Measurements from ENCODE around the gene DNAJC16.

GRCh38 chr1:15618655-15619525 is 92.2 kb downstream of the DNAJC16 start:
- peak in 1 of 2 donors; percentile 38 for TF ChIP-seq POLR2A (IDR thresholded peaks at IDR 0.05)
- TF ChIP-seq CTCF (IDR thresholded peaks at IDR 0.05), result peak in 3 of 6 experiments; percentile 25 to 29 (median 26)

Data from Peyer's patch (tissue), 4 donors.